NCI-H526 treated with DMSO at 0.1 percent for 48 hours (cell line): Measurements from ENCODE around the gene HDAC9.

Experiments used
- DNase-seq: peaks from one replicate; lab custom pipeline; 2025; lab: John Stamatoyannopoulos, UW

HDAC9 gene

DNA sequence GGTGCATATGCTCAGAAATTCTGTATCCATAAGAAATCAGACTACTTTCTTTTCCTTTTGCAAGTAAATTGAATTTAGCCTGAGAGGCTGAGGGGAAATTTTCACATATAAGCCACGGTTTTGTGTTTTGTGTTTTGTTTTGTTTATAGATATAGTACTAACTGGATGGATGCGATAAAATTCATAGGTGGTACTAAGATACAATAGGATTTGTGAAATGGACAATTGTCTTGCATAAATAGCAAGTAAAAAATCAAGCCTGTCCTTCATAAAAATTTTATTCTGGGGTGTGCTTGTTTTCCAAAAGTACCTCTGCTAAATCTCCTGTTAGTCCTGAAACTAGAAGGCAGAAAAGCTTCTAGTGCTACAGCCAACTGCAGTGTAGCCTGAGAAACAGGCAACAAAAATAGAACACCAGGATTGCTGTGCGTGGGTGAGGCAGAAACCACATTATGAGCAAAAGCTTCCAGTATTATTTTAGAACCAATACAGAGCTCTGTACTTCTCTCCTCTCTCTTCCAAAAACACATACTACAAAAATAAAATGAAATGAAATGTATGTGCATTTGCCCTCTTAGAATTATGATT lies 634 bp upstream of the HDAC9 start:
- DNase-seq, result peak; percentile 63

DNA sequence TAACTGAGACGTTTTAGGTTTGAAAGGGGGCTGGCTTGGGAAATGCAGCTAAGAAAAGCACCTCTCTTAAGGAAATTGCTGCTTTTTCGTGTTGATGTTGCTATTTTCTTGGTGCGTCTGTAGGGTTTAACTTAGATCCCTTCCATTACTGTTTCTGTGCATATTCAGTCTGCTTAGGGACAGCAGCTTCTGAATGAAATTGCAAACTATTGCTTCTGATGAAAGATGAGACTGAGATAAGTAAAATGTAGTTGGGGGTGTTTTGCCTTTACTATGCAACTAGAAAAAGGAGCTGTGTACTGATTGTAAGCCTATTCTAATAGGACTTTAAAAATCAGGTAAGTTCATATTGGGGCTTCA lies 772 bp downstream of the HDAC9 start:
- peak; percentile 46 for DNase-seq

DNA sequence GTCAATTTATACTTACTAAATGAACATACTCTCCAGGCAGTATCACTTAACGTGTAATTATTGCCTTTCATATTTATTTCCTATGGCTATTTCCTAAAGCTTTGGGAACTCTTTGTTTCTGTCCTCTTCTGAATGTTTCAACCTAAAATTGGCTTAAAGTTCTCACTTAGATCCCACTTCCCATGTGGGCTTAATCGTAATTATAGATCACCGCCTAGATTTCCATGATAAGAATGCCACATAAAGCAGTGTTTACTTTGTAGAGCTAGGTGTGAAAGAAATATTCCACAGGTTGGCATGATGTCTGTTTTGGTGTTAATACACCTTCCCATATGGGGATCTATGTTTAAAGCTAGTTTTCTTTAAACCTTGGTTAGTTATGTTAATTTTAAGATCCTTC lies 1.5 kb downstream of the HDAC9 start:
- no peak for DNase-seq

DNA sequence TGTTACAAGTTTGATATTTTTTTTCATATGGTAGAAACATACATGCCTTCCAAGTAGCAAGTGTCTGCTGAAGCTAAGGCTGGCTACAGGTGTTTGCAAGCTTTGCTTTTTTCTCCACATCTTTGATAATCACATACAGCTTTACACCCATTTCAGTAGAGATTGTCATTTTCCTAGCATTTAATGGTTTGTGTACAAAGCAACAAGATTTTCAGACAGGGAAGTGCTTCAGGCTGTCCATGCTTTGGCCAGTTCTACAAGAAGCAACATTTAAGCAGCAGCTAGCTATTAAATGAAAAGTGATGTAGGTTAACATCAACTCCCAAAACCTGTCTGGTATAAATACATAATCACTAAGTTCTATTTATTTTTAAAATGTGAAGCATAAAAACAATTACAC lies 2.3 kb downstream of the HDAC9 start:
- DNase-seq, result no peak

DNA sequence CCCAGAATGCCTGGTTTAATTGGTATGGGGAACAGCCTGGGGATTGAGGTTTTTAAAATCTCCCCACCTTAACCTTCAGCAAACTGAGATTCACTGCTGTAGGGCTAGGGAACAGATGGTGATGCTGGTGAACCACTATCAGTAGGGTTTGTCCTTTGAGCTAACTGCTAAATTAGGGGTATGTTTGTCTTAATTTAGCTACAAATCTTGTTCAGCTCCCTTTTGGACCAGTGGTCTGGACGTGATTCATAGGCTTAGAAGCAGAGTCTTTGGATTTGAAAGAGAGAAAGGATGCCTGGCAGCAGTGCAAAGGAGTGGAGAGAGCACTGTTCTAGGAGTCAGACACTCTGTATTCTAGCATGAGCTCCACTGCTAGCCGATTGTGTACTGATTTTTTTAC lies 2.8 kb downstream of the HDAC9 start:
- no peak for DNase-seq

DNA sequence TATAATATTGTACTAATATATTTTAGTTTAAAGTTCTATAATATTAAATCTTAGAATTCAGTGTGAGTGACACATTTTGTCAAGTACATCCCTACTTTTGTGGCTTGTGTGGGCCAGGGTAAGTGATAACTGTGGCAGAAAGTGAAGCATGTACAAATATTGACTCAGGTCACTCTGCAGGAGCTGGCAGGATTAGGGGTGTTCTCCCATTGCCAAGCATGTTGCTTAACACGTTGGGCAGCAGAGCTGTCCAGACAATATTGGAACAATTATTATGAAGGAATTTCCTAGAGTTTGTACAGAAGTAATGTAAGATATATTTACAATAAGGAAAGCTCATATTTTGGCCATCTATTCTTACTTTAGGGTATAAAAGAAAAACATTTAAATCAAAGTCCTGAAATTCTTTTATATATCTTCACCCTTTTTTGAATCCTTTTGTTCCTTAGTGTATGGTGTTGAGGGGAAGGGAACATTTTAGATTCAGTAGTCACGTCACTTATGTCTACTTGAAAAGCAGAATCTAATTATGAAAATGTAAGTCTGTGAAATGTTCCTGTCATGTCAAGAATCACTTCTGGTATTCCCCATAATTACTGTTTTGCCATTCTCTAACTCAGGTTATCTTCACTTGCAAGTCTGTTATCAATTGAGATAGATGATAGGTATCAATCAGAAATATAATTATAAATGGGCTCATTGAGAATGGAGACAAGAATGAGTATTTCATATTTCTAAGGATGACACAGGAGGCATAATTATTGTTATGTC lies 4.0 kb downstream of the HDAC9 start:
- DNase-seq, result no peak

DNA sequence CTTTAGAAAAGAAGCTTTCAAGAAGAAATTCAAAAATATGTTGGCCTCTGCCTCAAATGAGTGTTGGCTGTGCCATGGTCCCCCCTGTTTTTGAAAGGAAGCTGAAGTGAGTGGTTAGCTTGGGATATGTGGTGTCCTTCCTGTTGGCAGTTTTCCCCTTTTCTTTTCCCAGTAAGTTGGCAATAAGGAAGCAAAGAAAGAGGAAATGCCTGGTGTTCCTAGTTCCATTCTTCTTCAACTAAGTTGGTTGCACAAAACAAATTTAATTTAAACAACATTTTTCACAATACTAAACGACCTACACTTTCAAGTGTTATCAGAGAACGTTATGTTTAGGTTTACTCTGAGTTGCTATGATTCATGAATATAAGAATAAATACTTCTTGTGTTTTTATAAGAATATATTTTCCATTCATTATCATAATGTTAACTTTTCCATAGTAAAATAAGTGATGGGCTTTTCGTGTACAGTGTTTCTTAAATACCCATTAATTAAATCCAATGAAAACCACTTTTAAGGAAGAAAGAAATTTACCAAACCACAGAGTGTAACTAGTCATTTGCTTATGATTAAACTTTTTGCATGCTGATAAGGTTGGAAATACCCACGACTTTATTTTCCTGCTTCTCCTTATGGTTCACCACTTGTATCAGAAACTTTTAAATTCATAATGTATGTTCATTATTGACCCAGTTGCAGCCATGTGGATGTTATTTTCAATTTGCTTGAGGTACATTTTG lies 7.7 kb downstream of the HDAC9 start:
- no peak for DNase-seq

DNA sequence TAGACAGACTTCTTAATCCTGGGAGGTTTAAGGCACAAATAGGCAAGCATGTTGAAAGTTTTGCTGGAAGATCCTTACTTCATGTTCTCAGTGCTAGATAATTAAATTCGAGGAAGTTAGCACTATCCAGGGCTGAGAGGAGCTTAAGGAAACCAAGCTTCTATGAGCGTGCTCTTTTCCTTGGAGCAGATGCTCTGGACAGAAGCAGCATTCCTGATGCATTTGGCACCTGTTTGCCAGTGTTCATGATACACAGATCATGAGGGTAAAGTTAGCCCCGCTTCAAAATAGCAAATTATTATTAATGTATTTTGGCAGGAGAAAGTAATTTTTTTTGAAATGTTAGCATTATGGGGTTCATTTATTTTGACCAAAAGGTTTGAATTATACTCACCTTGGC lies 9.4 kb downstream of the HDAC9 start:
- DNase-seq, result no peak

DNA sequence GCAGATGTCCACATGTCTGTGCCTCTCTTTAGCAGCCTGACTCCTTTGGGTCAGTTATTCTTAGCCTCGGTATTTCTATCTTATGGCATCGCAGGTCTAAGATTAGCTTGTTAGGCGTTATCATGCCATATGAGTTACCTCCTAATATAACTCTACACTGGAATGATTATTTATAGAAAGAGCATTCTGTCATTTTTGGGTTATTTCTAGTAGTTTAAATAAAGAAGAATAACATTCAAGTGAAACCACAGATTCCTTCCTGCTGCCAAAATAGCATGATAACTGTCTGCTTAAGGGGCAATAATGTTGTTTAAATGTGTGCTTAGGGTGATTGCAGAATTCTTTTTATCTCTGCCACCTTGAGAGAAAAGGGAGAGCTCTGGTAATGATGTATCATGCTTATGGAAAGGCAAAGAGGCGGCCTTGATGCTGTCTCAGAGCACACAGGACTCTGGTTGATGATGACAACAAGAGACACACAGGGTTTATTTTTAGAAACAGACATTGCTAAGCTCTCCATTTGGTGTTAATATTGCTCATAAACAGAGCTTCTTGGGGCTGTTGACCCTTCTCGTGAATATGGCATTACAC lies 10.4 kb downstream of the HDAC9 start:
- DNase-seq, result no peak

DNA sequence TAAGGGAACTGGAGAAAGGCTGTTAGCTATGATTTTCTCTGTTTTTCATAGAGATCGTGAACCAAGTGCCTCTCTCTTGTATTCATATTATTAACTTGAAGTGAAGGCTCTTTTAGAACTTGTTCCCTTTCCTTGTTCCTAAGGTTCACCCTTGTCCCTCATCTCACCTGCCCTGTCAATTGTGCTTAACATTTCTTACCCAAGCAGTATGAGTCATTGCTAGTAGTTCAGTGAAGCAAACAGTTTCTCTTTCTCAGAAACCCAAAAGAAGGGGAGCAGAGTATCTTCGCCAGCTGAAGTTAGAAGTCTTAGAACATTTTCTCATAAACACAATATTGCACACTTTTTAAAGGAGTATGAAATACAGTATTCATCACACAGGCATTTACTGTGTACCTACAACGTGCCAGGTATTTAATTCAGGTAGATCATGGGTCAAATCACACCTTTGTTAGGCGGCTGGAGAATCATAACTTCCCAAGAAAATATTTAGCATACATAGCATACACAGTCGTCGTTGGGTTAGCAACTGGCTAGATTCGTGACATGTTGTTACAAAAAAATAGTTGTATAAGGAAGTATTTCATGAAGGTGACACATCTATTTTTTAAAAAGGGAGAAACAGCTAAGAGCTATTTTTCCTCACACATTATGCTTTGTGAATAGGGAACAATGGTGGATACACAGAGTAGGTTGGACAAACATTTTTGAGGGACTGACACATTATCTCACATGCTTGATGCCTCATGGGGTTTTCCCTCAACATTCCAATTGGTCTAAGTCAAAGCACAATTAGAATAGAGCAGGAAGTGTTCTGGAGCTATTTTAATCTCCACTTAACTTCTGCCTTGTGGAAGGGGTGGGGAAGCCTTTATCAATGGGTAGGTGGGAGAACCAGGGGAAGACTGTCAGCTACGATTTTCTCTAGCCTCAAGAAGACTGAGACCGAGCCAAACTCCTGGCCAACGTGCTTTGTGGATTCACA lies 13.2 kb downstream of the HDAC9 start:
- no peak for DNase-seq

DNA sequence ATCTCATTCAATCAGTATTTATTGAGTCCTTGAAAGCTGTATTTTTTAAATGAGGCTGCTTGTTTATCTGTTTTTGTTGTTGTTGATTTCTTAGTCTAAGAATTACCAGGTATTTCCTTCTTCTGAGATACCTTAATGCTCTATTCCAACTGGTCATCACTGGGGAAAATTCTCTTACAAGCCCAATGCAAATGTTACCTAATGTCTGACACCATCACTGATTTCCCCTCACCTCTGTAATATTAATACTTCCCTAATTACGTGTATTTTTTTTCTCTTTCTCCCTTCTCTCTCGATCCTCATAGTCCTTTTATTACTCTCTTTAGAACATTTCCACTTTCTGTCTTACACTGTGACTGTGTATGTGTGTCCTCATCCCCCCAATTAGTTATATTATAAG lies 13.9 kb downstream of the HDAC9 start:
- DNase-seq, result no peak

DNA sequence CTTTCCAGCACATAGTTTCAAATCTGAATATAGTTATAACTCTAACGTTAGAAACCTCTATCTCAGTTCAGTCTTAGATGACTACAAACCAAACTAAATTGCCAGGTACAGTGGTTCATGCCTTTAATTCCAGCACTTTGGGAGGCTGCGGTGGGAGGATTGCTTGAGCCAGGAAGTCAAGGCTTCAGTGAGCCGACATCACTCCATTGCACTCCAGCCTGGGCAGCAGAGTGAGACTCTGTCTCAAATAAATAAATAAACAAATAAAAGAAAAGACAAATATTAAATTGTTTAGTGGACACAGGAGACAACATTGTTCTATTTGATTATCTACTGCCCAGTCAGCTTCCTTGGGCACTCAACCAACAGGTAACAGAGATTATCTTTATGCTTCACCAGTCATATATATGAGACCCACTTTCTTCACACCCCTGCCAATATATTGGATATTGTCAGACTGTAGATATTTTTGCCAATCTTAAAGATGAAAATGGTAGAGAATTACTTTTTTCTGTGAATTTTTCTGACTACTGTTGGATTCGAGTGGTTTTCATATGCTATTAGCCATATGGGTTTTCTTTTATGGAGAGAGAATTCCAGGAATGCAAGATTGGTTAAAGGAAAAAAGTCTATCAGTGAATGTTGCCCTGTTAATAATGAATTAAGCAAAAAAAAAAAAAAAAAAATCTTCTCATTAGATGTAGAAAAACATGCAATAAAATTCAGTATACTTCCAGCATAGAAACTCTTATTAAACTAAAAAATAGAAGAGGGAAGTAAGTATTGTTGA lies 16.0 kb downstream of the HDAC9 start:
- DNase-seq, result no peak

DNA sequence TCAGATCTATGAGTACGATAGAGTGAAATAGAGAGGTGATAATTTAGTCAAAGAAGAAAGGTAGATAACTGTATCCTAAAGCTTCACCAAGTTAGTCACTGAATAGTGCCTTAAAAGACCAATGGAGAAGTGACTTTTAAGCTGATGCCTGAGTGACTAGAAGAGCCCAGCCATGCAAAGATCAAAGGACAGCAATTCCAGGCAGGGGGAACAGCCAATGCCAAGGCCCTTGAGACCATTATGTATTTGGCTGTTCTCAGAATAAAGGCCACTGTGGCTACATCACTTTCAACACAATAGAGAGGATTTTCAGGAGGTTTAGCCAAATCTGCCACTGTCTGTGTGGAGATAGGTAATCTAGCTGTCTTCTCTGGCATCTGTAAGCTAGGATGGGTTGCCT lies 17.8 kb downstream of the HDAC9 start:
- no peak for DNase-seq

DNA sequence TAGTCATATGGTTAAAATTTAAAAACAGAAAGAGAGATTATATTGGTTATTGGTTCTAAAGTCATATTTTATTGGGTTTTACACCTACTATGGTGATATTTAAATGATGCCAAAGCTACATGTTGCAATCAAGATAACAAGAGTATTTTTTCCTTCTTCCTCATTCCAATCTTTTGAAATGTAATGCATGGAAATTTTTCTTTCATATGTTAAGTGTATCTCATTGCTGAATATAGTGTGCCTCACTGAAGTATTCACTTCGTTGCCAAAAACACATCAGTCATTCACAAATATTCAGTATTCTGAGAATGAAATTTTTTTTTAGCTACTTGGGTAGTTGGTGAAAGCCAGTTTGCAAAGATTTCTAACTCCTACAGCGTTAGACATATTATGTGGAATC lies 19.5 kb downstream of the HDAC9 start:
- no peak for DNase-seq

DNA sequence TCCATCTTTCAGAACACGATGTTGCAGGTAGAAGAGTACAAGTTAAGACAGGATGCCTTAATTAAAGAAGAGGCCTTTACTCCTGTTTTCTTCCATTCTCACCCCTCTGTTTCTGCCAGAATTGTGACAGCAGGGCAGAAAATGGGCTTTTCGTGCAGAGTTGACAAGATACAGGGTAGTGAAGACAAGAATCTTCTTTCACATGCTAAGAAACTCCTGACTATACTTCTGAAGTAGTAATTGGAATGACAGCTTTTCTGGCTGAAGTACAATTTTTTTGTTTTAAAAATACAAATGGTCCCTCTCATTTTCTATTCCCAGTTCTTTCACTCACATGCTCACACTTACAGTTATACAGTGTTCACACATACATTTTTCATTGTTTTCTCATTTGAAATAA lies 22.1 kb downstream of the HDAC9 start:
- no peak for DNase-seq

DNA sequence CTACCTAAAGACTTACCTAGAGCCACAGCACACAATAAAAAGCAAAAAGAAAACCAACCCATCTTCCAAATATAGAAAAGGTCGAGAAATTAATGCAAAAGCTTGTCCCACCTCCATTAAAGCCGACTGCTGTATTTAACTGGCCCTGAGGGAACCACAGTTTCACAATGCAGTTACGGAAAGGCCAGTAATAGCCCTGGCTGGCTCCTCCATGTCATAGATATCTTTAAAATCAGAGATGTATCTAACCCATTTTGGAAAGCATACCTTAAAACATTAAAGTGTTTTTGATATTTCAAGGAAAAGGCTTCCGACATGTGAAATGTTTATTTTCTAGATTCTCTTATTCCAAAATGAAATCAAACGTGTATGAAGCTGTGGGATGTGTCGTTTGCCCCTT lies 23.0 kb downstream of the HDAC9 start:
- DNase-seq, result no peak

DNA sequence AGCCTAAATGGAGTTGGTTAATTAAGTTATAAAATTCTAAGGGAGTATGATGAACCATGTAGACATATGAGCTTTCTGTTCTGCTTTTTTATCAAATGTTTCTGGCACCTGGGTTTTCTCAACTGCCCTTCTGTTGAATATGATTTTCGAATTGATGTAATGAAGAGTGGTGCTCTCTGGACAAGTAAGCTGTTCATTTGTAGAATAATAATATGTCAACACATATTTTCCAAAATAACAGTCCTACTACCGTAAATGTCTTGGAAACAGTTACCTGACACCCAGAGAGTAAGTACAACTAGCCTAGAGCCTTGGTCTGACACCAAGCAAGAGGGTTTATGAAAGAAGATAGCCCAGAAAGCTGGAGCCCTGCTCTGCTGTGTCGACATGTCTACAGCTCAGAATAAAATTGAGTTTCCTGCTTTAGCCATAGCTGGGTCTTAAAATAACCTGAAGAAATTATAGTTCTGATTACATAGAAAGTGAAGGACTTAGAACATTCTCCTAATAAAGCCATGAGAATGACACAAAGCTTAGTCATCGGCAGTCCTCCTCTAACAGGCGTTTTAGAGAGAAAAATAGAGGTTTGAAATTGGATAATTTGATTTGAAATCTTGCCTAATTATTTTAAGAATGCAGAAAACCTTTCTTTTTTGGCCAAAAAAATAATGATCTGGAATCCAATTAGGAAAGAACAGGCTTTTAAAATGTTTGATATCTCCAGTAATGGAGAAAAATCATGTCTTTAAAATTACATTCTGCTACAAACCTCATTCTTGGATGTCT lies 25.1 kb downstream of the HDAC9 start:
- DNase-seq, result no peak

DNA sequence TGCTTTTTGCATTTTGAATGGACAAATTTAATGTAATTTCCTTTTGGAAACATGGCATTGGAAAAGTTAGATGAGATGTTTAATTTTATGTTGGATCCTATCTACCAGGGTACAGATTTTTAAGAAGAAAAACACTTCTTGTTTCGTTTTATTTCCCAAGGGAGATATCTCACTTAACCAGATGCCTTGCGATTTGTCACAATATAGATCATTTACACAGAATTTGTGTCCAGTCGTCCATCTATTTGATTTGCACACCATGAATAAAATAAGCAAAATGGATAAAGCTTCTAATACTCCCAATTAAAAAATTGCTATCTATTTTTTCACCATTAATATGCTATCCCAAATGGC lies 25.7 kb downstream of the HDAC9 start:
- DNase-seq, result no peak

DNA sequence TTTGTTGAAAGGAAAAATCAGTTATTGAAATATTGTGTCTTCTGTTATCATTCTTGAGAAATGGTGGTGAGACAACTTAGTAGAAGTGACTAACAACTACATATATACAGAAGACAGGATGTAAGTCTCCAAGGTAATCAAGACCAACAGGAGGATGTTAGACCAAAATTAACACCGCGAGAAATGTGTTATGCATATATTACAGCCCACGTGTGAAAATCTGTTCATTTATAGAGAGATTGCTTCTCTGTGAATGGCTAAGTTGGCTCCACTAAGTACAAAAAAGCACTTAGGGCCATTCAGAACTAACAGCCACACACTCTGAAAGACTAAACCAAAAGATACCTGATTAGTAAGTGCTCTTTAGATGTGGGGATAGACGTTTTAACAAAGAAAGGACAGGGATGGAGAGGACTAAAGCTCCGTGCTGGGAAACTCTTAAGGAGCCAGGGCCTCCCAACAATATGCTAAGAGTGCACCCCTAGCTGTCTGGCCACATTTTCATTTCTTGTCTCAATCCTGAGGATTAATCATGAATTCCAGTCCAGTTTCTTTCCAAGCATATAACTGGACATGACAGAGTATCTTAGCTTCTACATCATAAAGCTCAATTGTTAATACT lies 26.5 kb downstream of the HDAC9 start:
- no peak for DNase-seq

DNA sequence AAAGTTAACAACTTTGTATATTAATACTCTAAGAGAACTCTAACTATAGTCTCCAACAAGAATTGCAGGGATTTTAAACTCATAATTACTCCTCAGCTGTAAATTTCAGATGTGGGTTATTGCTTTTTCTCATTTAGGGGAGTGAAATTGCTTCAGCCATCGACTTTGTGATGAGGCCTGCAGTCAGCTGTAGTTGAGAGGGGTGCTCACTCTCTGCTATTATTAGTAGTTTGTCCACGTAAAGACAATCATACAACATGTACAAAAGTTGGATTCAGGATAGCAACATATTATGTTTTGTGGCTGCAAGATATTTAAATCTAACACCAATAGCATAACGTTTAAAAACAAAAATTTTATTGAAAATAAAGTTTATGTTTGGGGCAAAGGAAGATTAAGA lies 28.7 kb downstream of the HDAC9 start:
- DNase-seq, result no peak
